ENCODE data around the gene KCNJ2.

Gene KCNJ2

GRCh38 chr17:70205401-70205800, 36.1 kb downstream of the KCNJ2 start:
- Histone ChIP-seq H3K79me2 (ENCODE audit: low read length) (no peaks in the 10 kb centered on the region), H3K9me3 (ENCODE audit: insufficient read depth, low read length) (no peaks in the 10 kb centered on the region), H3K27ac (ENCODE audit: low read length) (peak overlapping the region; percentile 24; the same call in 1 of the 2 replicates), H3K4me3 (ENCODE audit: low read length) (no peak overlapping the region), H3K4me1 (ENCODE audit: low read length) (peaks cover 23% of the 10 kb centered on the region), H3K9ac (ENCODE audit: low read length) (no peak overlapping the region), H4K20me1 (ENCODE audit: insufficient read depth, low read length) (no peaks in the 10 kb centered on the region), H2AFZ (ENCODE audit: low read depth, low read length) (peak overlapping the region; percentile 24; the same call in 1 of the 2 replicates), H3K27me3 (ENCODE audit: low read depth, low read length) (no peaks in the 10 kb centered on the region), H3K36me3 (replicated peaks; ENCODE audit: low read depth, low read length) (no peaks in the 10 kb centered on the region), H3K4me2 (ENCODE audit: low read length) (peak overlapping the region; percentile 45)
- no peak for TF ChIP-seq CTCF (IDR thresholded peaks at IDR 0.05; ENCODE audit: low read depth, low read length)
- no peak for TF ChIP-seq EZH2phosphoT487 (IDR thresholded peaks at IDR 0.05; ENCODE audit: low read depth)

DNA sequence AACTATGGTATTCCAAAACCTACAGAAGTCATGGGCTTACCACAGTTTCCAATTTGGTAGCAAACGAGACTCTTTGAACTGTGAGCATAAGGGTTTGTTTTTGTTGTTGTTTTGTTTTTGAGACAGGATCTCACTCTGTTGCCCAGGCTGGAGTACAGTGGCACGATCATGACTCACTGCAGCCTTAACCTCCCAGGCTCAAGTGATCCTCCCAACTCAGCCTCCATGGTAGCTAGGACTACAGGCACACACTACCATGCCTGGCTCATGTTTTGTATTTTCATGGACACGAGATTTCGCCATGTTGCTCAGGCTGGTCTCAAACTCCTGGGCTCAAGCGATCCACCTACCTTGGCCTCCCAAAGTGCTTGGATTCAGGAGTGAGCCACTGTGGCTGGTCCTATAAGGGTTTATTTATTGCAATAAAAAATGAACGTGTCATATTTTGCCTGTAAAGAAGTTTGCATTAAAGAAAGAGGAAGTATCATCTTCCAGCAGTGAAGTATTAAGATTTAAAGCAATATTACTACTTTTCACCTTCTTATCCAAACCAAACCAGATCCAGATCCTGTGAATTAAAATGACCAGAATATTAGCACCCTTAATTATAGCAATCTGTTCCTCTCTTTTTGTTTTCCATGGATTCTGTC, 37.2 kb downstream of the KCNJ2 start:
- Histone ChIP-seq H3K9ac (ENCODE audit: low read length) (no peak overlapping the region), H3K27ac (ENCODE audit: low read length) (no peak overlapping the region), H3K4me2 (ENCODE audit: low read length) (no peak overlapping the region), H3K36me3 (replicated peaks; ENCODE audit: low read depth, low read length) (no peaks in the 10 kb centered on the region), H3K9me3 (ENCODE audit: insufficient read depth, low read length) (no peaks in the 10 kb centered on the region), H3K27me3 (ENCODE audit: low read depth, low read length) (no peaks in the 10 kb centered on the region), H2AFZ (ENCODE audit: low read depth, low read length) (no peak overlapping the region), H4K20me1 (ENCODE audit: insufficient read depth, low read length) (no peaks in the 10 kb centered on the region), H3K4me1 (ENCODE audit: low read length) (peaks cover 23% of the 10 kb centered on the region), H3K4me3 (ENCODE audit: low read length) (no peak overlapping the region), H3K79me2 (ENCODE audit: low read length) (no peaks in the 10 kb centered on the region)
- TF ChIP-seq CTCF (IDR thresholded peaks at IDR 0.05; ENCODE audit: low read depth, low read length) (no peak), EZH2phosphoT487 (IDR thresholded peaks at IDR 0.05; ENCODE audit: low read depth) (no peak)

DNA sequence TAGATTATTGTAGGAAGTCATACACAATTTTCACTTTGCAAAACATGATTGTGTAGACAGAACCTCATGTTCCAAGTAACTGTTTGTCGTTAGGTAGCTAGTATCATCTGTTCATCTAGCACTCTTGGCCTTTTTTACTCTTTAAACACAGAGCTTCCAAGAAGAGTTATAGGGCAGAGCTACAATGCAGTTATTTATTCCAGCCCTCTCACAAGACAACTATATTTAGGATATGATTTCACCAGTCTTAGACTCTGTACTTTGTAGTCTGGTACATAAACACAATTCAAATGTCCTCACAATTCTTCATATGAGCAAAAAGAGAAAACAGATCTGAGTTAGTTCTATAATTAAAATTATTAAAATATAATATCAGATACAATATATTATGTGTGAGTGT, 37.9 kb downstream of the KCNJ2 start:
- no peak overlapping the region for H3K4me2 ChIP-seq (ENCODE audit: low read length)
- no peaks in the 10 kb centered on the region for H3K36me3 ChIP-seq (replicated peaks; ENCODE audit: low read depth, low read length)
- H3K27me3 ChIP-seq (ENCODE audit: low read depth, low read length) = no peaks in the 10 kb centered on the region
- H2AFZ ChIP-seq (ENCODE audit: low read depth, low read length) = no peak overlapping the region
- H3K4me3 ChIP-seq (ENCODE audit: low read length) = no peak overlapping the region
- H3K4me1 ChIP-seq (ENCODE audit: low read length) = peaks cover 23% of the 10 kb centered on the region
- H3K27ac ChIP-seq (ENCODE audit: low read length) = no peak overlapping the region
- no peaks in the 10 kb centered on the region for H3K9me3 ChIP-seq (ENCODE audit: insufficient read depth, low read length)
- no peaks in the 10 kb centered on the region for H4K20me1 ChIP-seq (ENCODE audit: insufficient read depth, low read length)
- H3K9ac ChIP-seq (ENCODE audit: low read length) = no peak overlapping the region
- no peak for TF ChIP-seq EZH2phosphoT487 (IDR thresholded peaks at IDR 0.05; ENCODE audit: low read depth)
- H3K79me2 ChIP-seq (ENCODE audit: low read length) = no peaks in the 10 kb centered on the region

- TF ChIP-seq EZH2phosphoT487 (IDR thresholded peaks at IDR 0.05; ENCODE audit: low read depth) = no peak
- no peak for TF ChIP-seq CTCF (IDR thresholded peaks at IDR 0.05; ENCODE audit: low read depth, low read length)
- Histone ChIP-seq H3K79me2 (ENCODE audit: low read length) (no peaks in the 10 kb centered on the region), H3K9me3 (ENCODE audit: insufficient read depth, low read length) (no peaks in the 10 kb centered on the region), H2AFZ (ENCODE audit: low read depth, low read length) (no peak overlapping the region; the same call in 1 of the 2 replicates), H3K27ac (ENCODE audit: low read length) (no peak overlapping the region), H3K4me2 (ENCODE audit: low read length) (no peak overlapping the region), H3K9ac (ENCODE audit: low read length) (no peak overlapping the region), H3K36me3 (replicated peaks; ENCODE audit: low read depth, low read length) (no peaks in the 10 kb centered on the region), H4K20me1 (ENCODE audit: insufficient read depth, low read length) (no peaks in the 10 kb centered on the region), H3K27me3 (ENCODE audit: low read depth, low read length) (no peaks in the 10 kb centered on the region), H3K4me3 (ENCODE audit: low read length) (no peak overlapping the region), H3K4me1 (ENCODE audit: low read length) (peaks cover 23% of the 10 kb centered on the region)
Observed at GRCh38 chr17:70208080-70208794, 38.9 kb downstream of the KCNJ2 start.
